B cell (primary cell): ENCODE measurements around the gene C3orf38.

Experiments
- CTCF ChIP-seq: fragments of 200-600 bp; IDR thresholded peaks from one replicate; pipeline ENCODE4 v1.8.0; 2022; ENCODE audit warnings: antibody characterized with exemption, mild to moderate bottlenecking
- EZH2 ChIP-seq: IDR thresholded peaks from 2 replicates; pipeline ENCODE4 v1.6.1; 2012; ENCODE audit warnings: borderline replicate concordance, low read depth, mild to moderate bottlenecking, moderate library complexity, low read length; ENCODE audit not compliant: insufficient read depth, poor library complexity, severe bottlenecking

- TF ChIP-seq CTCF = no peak
- TF ChIP-seq EZH2 = no peak
Measured at GRCh38 chr3:88167704-88168103, 17.9 kb downstream of the C3orf38 start.
